ENCODE data around the gene CIROP.

The CIROP gene

GRCh38 chr14:23130871-23131270 is 26.1 kb upstream of the CIROP start:
- DNase-seq: no peak

DNA sequence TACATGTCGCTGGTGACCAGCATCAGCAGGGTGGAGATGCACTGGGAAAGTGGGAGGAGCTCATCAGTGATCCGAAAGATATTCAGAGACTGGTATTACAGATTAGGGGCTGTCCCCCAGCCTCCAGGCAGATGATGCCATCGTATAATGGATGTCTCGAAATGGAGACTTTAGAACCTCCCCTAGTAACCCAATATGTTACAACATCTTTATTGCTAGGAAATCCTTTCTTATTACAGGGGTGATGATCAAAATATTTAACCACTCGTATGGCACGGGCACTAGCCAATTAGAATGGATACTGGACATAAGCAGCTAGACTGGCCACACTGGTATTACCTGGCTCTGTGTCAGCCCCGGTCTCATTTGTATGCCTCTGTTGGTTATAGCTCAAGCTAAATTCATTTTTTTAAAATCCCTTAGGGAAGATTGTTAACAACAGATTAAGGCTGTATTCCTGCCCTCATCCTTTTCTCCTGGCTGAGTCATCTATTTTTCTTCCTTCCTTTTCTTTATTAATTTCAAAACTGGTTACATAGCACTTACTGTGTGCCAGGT is 25.0 kb upstream of the CIROP start:
- DNase-seq: no peak

GRCh38 chr14:23128969-23129758 is 24.4 kb upstream of the CIROP start:
- no peak for DNase-seq

- DNase-seq: no peak
Observed at GRCh38 chr14:23127861-23128260, 23.1 kb upstream of the CIROP start.

- no peak for DNase-seq
Observed at GRCh38 chr14:23126548-23127278, 21.9 kb upstream of the CIROP start.

- DNase-seq: no peak
Observed at GRCh38 chr14:23125933-23126524, 21.2 kb upstream of the CIROP start.

GRCh38 chr14:23125011-23125410 is 20.2 kb upstream of the CIROP start:
- no peak for DNase-seq

DNA sequence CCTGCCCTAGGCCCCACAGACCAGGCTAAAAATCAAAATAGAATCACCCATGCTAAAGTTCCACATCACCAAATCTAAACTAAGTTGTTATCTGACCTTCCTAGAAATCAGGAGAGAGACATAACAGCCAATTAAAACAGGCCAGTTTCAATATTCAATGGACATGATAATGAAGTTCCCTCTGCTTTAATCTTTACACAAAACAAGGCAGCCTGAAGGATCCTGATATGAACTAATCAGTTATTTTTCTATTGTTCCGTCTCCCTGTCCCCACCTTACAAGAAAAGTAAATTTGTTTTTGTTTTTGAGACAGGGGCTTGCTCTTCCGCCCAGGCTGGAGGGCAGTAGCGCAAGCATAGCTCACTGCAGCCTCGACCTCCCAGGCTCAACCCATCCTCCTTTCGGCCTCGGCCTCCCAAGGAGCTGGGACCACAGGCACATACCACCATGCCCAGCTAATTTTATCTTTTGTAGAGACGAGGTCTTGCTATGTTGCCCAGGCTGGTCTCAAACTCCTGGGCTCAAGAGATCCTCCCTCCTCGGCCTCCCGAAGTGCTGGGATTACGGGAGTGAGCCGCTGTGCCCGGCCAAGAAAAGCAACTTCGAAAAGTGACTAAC is 19.7 kb upstream of the CIROP start:
- no peak for DNase-seq

DNA sequence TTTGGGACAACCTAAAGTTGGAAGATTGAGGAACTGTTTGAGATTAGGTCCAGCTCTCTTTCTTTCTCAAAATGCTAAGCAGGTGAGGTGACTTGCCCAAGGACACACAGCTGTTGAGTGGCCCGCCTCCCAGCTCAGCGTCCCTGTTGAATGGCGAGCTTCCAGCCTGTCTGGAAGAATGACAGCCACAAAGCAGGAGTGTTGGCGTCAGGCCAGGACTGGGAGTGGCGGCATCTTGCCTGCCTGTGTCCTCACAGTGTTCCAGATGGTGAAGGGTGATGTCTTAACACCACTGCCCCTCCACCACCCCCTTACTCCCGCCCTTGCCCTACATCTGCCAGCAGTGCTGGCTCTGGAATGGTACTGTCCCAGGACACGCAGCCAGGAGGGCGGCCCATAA is 18.6 kb upstream of the CIROP start:
- DNase-seq: no peak

DNA sequence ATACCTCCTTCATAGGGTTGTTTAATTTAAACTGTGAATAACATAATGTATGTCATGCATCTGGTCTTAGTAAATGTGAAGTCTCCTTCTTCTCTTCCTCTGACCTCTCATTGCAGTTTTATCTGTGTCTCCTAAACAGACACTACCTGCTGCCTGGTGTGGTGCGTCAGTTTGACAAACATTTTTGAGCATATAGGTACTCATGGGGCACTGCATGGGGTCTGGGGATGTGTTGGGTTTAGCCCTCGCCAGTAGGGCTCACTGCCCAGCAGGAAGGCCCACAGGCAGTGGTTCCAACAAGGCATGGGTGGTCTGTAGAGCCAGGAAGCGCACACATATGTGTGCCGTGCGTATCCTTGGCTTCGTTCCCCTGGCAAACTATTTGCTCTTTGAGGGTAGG is 17.3 kb upstream of the CIROP start:
- DNase-seq: no peak

DNA sequence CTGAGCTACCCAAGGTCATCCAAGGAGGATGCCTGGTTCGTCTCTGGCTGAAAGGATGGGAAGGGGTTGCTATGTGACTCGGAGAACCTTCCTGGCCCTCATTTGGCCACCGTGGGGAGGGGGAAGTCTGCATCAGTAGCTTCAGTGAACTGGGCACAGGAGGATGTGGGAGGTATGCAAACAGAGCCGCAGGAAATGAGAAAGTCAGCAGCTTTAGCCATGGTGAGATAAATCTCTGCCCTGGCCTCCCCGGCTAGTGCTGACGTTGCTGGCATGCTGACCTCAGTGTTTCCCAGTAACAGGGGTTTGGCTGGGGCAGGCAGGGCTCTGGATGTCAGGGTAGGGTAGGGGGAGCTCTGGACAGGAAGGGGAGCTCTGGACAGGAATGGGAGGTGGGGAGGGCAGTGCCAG is 16.6 kb upstream of the CIROP start:
- DNase-seq: no peak

- peak; percentile 85 for DNase-seq
Observed at GRCh38 chr14:23120541-23121251, 15.9 kb upstream of the CIROP start.

DNA sequence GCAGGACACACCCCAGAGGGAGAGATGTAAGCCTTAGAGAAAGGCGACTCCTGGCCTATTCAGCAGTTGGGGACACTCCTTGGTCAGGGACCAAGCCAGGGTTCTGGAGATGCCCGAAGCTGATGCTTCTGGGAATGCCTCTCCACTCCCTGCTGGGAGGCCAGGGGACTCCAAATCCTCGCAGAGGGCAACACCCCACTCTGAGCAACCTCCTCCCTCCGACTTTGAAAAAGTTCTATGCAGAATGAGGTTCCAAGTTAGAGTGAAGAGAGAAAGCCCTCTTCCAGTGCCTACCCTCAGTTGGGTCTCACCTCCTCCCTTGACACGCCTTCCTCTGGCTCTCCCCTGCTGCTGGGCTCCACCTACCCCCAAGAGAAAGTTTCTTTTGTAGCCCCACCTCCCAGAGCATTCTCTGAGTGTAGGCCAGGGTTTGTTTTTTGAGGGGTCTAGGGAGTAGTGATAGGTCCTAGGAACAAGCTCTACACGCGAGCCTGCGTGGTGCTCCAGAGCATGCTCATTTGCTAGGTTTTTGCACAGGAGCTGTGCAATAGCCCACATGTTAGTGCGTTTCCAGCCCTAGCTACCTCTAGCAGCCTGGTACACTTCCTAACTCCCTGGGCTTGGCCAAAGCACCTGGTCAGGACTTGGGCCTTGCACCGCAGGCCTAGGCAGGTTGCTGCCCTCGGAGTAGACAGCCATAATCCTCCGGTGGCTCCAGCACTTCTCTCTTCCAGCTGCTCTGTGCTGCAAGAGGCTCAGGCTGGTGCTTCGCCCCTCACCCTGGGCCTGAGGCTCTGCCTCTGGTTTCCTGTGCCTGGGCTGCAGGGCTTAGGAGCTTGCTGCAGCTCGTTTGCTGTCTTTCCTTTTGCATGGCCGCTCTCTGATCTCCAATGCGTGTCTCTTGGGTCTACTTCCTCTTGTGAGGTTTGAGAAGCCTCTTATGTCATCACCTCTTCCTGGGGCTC is 14.9 kb upstream of the CIROP start:
- no peak for DNase-seq

GRCh38 chr14:23118506-23119362 is 13.9 kb upstream of the CIROP start, which contains the start of gene CEBPE:
CEBPE (minus strand) TSS chr14:23119255; CDS start chr14:23119091, 164 bp downstream.
- no peak for DNase-seq

DNA sequence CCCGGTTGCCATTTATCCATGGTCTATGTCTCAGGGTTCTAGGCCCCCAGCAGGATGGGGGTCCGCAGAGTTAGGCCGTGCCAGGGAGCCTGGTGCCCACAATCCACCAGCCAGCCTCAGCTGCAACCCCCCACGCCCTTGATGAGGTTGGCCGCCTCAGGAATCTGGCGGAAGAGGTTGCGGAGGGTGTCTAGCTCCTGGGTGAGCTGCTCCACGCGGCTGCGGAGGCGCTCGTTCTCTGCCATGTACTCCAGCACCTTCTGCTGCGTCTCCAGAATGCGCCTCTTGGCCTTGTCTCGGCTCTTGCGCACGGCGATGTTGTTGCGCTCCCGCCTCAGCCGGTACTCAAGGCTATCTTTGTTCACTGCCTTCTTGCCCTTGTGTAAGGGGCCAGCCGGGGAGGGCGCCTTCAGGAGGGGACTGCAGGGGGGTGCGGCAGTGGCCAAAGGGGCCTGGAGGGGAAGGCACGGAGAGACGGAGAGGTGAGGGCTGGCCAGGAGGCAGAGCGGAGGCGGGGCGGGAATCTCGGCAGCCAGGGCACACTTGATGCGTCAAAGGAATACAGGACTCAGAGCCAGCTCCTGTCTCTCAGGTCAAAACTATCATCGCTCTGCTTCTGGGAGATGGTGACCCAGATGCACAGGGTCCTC is 12.7 kb upstream of the CIROP start:
- DNase-seq: no peak

- DNase-seq: no peak
Observed at GRCh38 chr14:23115918-23116317, 11.1 kb upstream of the CIROP start.

DNA sequence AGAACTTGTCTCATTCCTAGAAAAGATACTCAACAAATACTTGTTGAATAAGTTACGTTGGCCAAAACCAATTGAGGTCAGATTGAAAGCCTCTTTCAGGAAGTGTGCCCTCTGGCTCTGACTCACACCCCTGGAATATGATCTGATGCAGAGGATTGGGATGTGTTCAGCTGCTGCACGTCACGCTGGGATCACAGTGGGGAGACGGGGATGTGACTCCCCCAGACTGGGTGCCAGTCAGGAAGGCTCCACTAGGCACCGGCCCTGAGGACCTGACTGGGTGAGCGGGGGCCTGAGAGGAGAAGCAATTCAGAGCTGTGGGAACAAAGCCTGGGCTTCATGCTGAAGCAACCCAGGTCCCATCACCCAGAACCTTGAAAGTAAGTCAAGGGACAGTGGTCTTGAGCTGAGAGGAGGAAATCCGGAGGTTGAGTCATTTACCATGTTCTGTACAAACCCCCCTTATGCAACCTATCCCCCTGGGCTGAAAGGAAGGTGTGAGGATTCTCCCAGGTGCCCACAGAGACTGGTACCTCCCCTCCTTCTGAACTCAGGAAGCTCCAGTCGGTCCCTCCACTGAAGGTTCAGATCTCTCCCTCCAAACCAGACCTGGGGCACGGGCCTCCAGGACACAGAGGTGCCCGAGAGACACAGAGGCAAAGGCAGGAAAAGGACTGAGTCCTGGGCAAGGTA is 10.4 kb upstream of the CIROP start:
- DNase-seq: no peak

DNA sequence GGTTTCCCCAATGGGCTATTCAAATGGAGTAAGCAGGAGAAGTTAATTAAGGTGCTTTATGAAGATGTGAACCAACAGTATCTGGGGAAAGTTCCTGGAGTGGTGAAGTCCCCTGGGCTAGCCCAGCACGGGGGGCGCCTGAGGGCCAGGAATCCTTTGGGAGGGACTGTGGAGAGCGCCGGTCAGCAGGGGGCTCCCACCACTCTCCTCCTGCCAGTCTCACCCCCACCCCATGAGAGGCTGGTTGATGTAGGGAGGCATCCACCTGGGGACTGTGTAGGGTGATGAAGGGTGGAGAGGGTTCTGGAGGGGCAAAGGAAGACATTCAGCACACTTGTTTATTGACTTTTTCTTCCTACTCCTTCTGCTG is 9.9 kb upstream of the CIROP start:
- no peak for DNase-seq

DNA sequence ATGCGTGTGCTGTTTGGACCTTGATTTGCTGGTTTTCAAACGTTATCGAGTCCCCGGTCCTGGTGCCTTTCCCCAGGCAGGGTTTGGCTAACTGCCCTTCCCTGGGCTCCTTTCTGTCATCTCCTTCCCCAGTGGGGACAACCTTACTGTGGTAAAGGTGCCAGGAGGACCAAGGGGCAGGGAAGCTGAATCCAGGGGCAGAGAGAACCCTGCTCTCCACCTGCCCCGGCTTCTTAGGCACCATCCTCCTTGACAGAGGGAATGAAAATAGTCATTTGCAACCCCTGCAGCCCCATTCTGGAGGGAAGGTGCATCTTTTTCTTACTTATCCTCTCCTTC is 9.3 kb upstream of the CIROP start:
- DNase-seq: no peak
